ENCODE results near the gene CADM1.

- TF ChIP-seq CTCF (IDR thresholded peaks at IDR 0.05; ENCODE audit: low read length) (no peak), EZH2phosphoT487 (IDR thresholded peaks at IDR 0.05; ENCODE audit: low read length) (no peak)
These were observed 358.9 kb downstream of the CADM1 start for GRCh38 chr11:115145324-115145723.
